ENCODE data around the gene MUC4. TPM values are rescaled to one million over a fixed set of nuclear protein-coding genes. Genes with fewer than 3 reads are reported as not detected.

The MUC4 gene
- polyA plus RNA-seq, 1 donor = 1.2 TPM

DNA sequence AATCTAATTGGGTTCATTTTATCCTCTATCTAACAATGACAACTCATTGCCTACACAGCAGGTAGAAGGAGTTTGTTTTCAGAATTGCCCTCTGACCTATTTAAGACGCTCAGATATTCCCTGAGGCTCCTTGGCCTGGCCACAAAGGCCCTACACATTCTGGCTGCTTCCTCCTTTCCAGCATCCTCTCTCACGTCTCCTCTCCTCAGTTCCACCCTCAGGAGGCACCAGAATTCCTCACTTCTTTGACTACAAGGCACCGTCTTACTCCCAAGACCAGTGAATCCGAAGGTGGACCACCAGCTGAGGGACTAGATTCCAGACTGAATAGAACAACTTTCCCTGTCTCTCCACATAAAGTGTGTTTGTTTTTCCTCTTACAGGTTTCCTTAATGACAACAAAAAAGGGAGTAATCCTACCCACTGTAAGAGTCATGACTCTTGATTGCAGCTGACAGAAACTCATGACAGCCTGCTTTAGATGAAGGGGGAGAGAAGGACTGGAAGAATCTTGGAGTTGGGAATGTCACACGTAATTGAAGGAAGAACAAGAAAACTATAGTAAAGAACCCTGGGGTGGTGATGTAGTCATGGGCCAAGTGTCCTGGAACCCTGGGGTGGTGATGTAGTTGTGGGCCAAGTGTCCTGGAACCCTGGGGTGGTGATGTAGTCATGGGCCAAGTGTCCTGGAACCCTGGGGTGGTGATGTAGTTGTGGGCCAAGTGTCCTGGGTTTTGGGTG, 112.9 kb downstream of the MUC4 start:
- DNase-seq = no peak

DNA sequence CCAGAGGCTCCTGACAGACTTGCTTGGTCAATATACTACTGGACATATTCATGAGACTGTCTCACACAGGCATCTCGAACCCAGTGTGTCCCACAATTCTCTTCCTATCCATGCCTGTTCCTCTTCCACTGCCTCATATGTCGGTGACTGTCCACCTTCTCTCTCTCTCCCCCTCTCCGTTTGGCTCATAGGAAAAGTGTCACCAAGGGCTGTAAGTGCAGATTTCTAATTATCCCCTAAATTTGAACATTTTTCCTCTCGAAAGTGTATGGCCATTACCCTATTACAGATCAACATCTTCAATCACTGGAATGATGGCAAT, 113.4 kb downstream of the MUC4 start:
- DNase-seq = no peak

DNA sequence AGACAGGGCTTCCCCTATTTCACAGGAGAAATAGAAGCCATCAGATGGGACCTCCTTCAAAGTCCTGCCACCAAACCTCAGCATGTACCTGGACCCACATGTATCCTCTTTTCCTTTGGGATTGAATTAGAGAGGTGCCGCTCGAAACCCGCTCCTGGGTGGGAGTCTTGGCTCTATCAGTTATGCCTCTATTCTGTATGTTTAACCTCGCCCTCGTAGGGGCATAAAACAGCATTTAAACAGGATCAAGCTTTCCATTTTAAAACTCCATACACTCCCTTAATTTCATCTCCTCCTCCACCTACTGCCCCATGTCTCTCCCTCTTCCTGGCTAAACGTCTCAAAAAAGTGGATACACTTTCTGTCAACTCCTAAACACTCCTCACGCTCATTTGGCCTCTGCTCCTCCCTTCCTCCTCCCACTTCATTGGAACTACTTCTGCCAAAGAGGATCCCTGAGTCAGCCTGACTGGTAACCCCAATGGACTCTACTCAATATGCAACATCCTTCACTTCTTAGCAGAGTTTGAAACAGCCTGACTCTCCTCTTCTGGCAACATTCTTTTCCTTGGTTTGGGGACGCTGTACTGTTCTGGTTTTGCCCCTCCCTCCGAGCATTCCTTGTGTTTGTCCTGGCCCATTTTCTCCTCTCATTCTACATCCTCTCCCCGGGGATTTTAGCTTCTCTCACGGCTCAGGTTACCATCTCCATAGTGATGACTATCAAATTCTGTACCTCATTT, 114.0 kb downstream of the MUC4 start:
- no peak for DNase-seq

Other genes with a start within 250 kb of the MUC4 start
- 13.3 TPM for gene APOD, start 228.0 kb downstream of the MUC4 start, polyA plus RNA-seq (ENCODE audit: insufficient read length)
- 32.5 TPM for gene MUC20, start 91.0 kb downstream of the MUC4 start, polyA plus RNA-seq (ENCODE audit: insufficient read length)
- 33.8 TPM for gene TNK2, start 96.6 kb upstream of the MUC4 start, polyA plus RNA-seq (ENCODE audit: insufficient read length)